HepG2 (cell line): ENCODE results near the gene AXIN1. TPM values are rescaled to one million over a fixed set of nuclear protein-coding genes. Genes with fewer than 3 reads are reported as not detected.

ENCODE experiments used
- ATAC-seq: fragments of 200-7000 bp; cut with Tn5 transposase; 3 replicates; pipeline ENCODE4 v1.9.1; 2020; ENCODE audit warnings: mild to moderate bottlenecking, moderate library complexity
- BruUV-seq: library from RNA; stranded (reverse); fragments of 400-500 nt; replicated peaks from 2 replicates; lab custom pipeline; 2021; lab: Mats Ljungman, UMichigan
- CTCF ChIA-PET: fragments of 300-600 bp; formaldehyde crosslinking; extraction: SDS; loops from one replicate; lab custom pipeline; 2021; ENCODE audit warnings: low total read pairs, inconsistent platforms, low intra/inter-chr PET ratio; lab: Yijun Ruan, JAX
- POLR2A ChIA-PET: fragments of 350-600 bp; sonication (Branson Sonifier 250); formaldehyde crosslinking; loops from one replicate; lab custom pipeline; 2020; ENCODE audit warnings: antibody characterized with exemption, inconsistent platforms; lab: Yijun Ruan, JAX
- DNase-seq: peaks from one replicate; pipeline ENCODE4 v3.0.0-alpha.2; 2015; ENCODE audit warnings: low spot score
- FAIRE-seq: peaks from 3 replicates; lab custom pipeline; 2011; peaks lifted over from hg19 to GRCh38; lab: Jason Lieb, UNC
- H2AFZ ChIP-seq: one replicate; pipeline ENCODE4 v1.6.1; 2011; ENCODE audit warnings: low read length, inconsistent platforms
- H3K27ac ChIP-seq: fragments of 300-600 bp; 3 replicates; pipeline ENCODE4 v1.8.0; 2011; ENCODE audit warnings: mixed run types, mild to moderate bottlenecking, mixed read lengths, low read length, inconsistent platforms; ENCODE audit not compliant: insufficient read depth; ENCODE audit errors: extremely low read length
- H3K27me3 ChIP-seq, 2 experiments: fragments of 200-600 bp in 1 of 2; 2 replicates in 1 of 2; 3 replicates in 1 of 2; pipeline versions ENCODE4 v1.6.0 to v1.8.0; 2011; ENCODE audit warnings: low read length in 2 of 2, mild to moderate bottlenecking in 2 of 2, moderate library complexity in 2 of 2, inconsistent platforms in 1 of 2; ENCODE audit not compliant: insufficient read depth in 2 of 2, control insufficient read depth in 1 of 2
- H3K36me3 ChIP-seq, 2 experiments: fragments of 200-600 bp in 1 of 2; replicated peaks in 1 of 2; 2 replicates in 1 of 2; 3 replicates in 1 of 2; pipeline versions ENCODE4 v1.5.1 to v1.8.0; 2011; ENCODE audit warnings: low read length in 2 of 2, inconsistent platforms in 1 of 2; ENCODE audit not compliant: insufficient read depth in 2 of 2, control insufficient read depth in 1 of 2
- H3K4me1 ChIP-seq: 2 replicates; pipeline ENCODE4 v1.5.1; 2012; ENCODE audit warnings: low read length, inconsistent platforms; ENCODE audit not compliant: insufficient read depth
- H3K4me2 ChIP-seq: 2 replicates; pipeline ENCODE4 v1.6.0; 2011; ENCODE audit warnings: low read depth, low read length, inconsistent platforms
- H3K4me3 ChIP-seq, 3 experiments: fragments of 200-600 bp in 1 of 3; sonication (generic), shearing (Covaris generic) in 1 of 3; replicated peaks in 1 of 3; 2 replicates each; pipeline ENCODE4 v1.5.1; 2011 to 2016; ENCODE audit warnings: low read length in 3 of 3, inconsistent platforms in 2 of 3, low read depth in 2 of 3, mild to moderate bottlenecking in 2 of 3, control low read depth in 1 of 3, mixed read lengths in 1 of 3; ENCODE audit not compliant: insufficient read depth in 1 of 3
- H3K79me2 ChIP-seq: one replicate; pipeline ENCODE4 v1.6.1; 2011; ENCODE audit warnings: low read length, inconsistent platforms; ENCODE audit not compliant: insufficient read depth
- H3K9ac ChIP-seq: 2 replicates; pipeline ENCODE4 v1.6.0; 2011; ENCODE audit warnings: mild to moderate bottlenecking, low read depth, low read length, inconsistent platforms; ENCODE audit not compliant: insufficient read depth
- H3K9me3 ChIP-seq: 2 replicates; pipeline ENCODE4 v1.5.1; 2012; ENCODE audit warnings: mild to moderate bottlenecking, low read length
- H4K20me1 ChIP-seq: 2 replicates; pipeline ENCODE4 v1.6.0; 2011; ENCODE audit warnings: inconsistent platforms, mild to moderate bottlenecking, low read length, moderate library complexity; ENCODE audit not compliant: insufficient read depth
- ATF7-NPFF ChIP-seq: sonication (generic); formaldehyde crosslinking; IDR thresholded peaks from 2 replicates; pipeline ENCODE4 v1.8.1; 2023; ENCODE audit warnings: mild to moderate bottlenecking, low read depth, missing genetic modification reagents, moderate library complexity
- BATF2 ChIP-seq: sonication (generic); formaldehyde crosslinking; IDR thresholded peaks from 2 replicates; pipeline ENCODE4 v1.8.0; 2022; ENCODE audit warnings: mild to moderate bottlenecking, missing genetic modification reagents, moderate library complexity
- DPF2 ChIP-seq: sonication (generic); formaldehyde crosslinking; IDR thresholded peaks from 2 replicates; pipeline ENCODE4 v1.4.0; 2020; ENCODE audit warnings: mild to moderate bottlenecking, low read depth, missing genetic modification reagents, borderline replicate concordance
- EZH2 ChIP-seq: conservative IDR thresholded peaks from 2 replicates; pipeline ENCODE4 v1.6.1; 2012; ENCODE audit warnings: mild to moderate bottlenecking, low read depth, low read length, moderate library complexity
- GABPA ChIP-seq, 2 experiments: IDR thresholded peaks; 2 replicates each; pipeline ENCODE4 v1.6.1; 2011 to 2016; ENCODE audit warnings: low read depth in 2 of 2, low read length in 1 of 2, missing biosample characterization in 1 of 2, missing genetic modification characterization in 1 of 2
- HNRNPH1 ChIP-seq: fragments of 200-400 bp; formaldehyde crosslinking; optimal IDR thresholded peaks from 2 replicates; pipeline ENCODE3; 2017; ENCODE audit warnings: mild to moderate bottlenecking, low read depth, low read length
- HNRNPK ChIP-seq: fragments of 200-400 bp; formaldehyde crosslinking; IDR thresholded peaks from 2 replicates; pipeline ENCODE4 v1.6.1; 2018; ENCODE audit warnings: low read length, low read depth, moderate library complexity, mild to moderate bottlenecking; ENCODE audit not compliant: poor library complexity, severe bottlenecking
- MAX ChIP-seq: IDR thresholded peaks from 2 replicates; pipeline ENCODE4 v1.6.1; 2012; ENCODE audit warnings: inconsistent platforms
- MXD3 ChIP-seq: IDR thresholded peaks from 2 replicates; pipeline ENCODE4 v1.6.1; 2016; ENCODE audit warnings: mild to moderate bottlenecking, missing biosample characterization, missing genetic modification reagents
- NRL ChIP-seq: sonication (generic); formaldehyde crosslinking; IDR thresholded peaks from 2 replicates; pipeline ENCODE4 v1.5.0; 2020; ENCODE audit warnings: missing genetic modification reagents, mild to moderate bottlenecking, moderate library complexity, borderline replicate concordance
- PATZ1 ChIP-seq: sonication (generic); formaldehyde crosslinking; IDR thresholded peaks from 2 replicates; pipeline ENCODE4 v1.4.0; 2020; ENCODE audit warnings: missing genetic modification reagents
- SMARCE1 ChIP-seq: fragments of 450-650 bp; IDR thresholded peaks from 2 replicates; pipeline ENCODE4 v1.6.1; 2017; ENCODE audit warnings: borderline replicate concordance
- TFDP2 ChIP-seq: sonication (generic); formaldehyde crosslinking; IDR thresholded peaks from 2 replicates; pipeline ENCODE4 v1.4.0; 2020; ENCODE audit warnings: missing genetic modification reagents
- ZFP36L1 ChIP-seq: sonication (generic); formaldehyde crosslinking; IDR thresholded peaks from 2 replicates; pipeline ENCODE4 v1.8.0; 2022; ENCODE audit warnings: mild to moderate bottlenecking, missing genetic modification reagents, moderate library complexity
- ZNF232 ChIP-seq: sonication (generic); formaldehyde crosslinking; IDR thresholded peaks from 2 replicates; pipeline ENCODE4 v1.4.0; 2020; ENCODE audit warnings: missing genetic modification reagents, borderline replicate concordance
- ZNF256 ChIP-seq: sonication (generic); formaldehyde crosslinking; conservative IDR thresholded peaks from 2 replicates; pipeline ENCODE4 v1.4.0; 2020; ENCODE audit warnings: missing genetic modification reagents
- ZNF740 ChIP-seq: sonication (generic); formaldehyde crosslinking; IDR thresholded peaks from 2 replicates; pipeline ENCODE4 v1.4.0; 2020; ENCODE audit warnings: missing genetic modification reagents
- WGBS: methylation state at CpG from one replicate; pipeline ENCODE4 v1.1.6; 2017; ENCODE audit warnings: low lambda C conversion rate; 5-methylcytosine and 5-hydroxymethylcytosine counted together
- in situ Hi-C: cut with HindIII; loops from 2 replicates; pipeline ENCODE4 v1.10.0; 2017; ENCODE audit warnings: low pct_unique_long_range_greater_than_20kb; ENCODE audit not compliant: extremely low pct_ligation_motif_present
- intact Hi-C: fragments of 100-400 bp; cut with micrococcal nuclease; formaldehyde crosslinking; loops from one replicate; pipeline ENCODE4 v1.10.0; 2022; ENCODE audit not compliant: unreplicated experiment
- polyA plus RNA-seq, 8 experiments: library from polyadenylated mRNA; depleted of rRNA in 3 of 8; stranded (reverse) in 7 of 8; unstranded in 1 of 8; fragments of >200 nt; fragmentation: Illumina TruSeq in 4 of 8; extraction: Trizol in 4 of 8; gene quantifications; 2 replicates each; pipeline versions ENCODE4 v1.2.1 to v1.2.3, GENCODE V29; 2011 to 2016; ENCODE audit warnings: low read depth in 4 of 8, missing spikeins in 1 of 8, mixed read lengths in 1 of 8; ENCODE audit not compliant: insufficient read depth in 1 of 8
- total RNA-seq, 5 experiments: library from RNA; depleted of rRNA; stranded (reverse); fragments of >200 nt; fragmentation: Illumina TruSeq; extraction: Trizol; gene quantifications; 2 replicates each; pipeline ENCODE4 v1.2.3, GENCODE V29; 2016; ENCODE audit warnings: low read depth in 1 of 5

The AXIN1 gene
- total and polyA plus RNA-seq, 2 of the 13 experiments (the other 11 are each of a cell fraction or from before 2014, with no cell fraction given), result 24.0 to 26.0 TPM

GRCh38 chr16:381789-382717 lies 29.5 kb upstream of the AXIN1 start, which contains the start of gene PGAP6:
Gene PGAP6 (minus strand): TSS chr16:381978. CDS start chr16:381821, 157 bp downstream.
- Histone ChIP-seq H3K36me3 (peaks cover 1 to 2% of the 10 kb centered on the region in 2 experiments; a peak in 2 of 5 replicates), H3K9me3 (no peaks in the 10 kb centered on the region), H3K9ac (peak within 1 kb of the TSS; percentile 85), H3K4me2 (peak within 1 kb of the TSS; percentile 99), H3K4me3 (peak within 1 kb of the TSS; percentile 87 to 94 (median 93)), H3K27me3 (no peaks in the 10 kb centered on the region), H2AFZ (no peak within 1 kb of the TSS), H3K79me2 (peaks cover 16% of the 10 kb centered on the region), H4K20me1 (no peaks in the 10 kb centered on the region), H3K27ac (peak within 1 kb of the TSS; percentile 68), H3K4me1 (peaks cover 38% of the 10 kb centered on the region)
- intact Hi-C loops, result no loop called here
- ChIA-PET POLR2A (interaction anchor here (1.1 to 5.9 kb wide), 6 partner anchors 12 to 120 kb away, joined by 3 to 27 read pairs (median 4); partner anchors contain the start of genes AXIN1, DECR2 and MRPL28), CTCF (no interaction called here)
- FAIRE-seq (no peak), DNase-seq (no peak), ATAC-seq (no peak; the same call in 2 of the 3 replicates)
- 20% methylated on average over 10 of the region's 123 CpGs for WGBS
- TSS peak; percentile 79 for BruUV-seq
- in situ Hi-C loops, result no loop called here
- TF ChIP-seq HNRNPK (peak; percentile 87), SMARCE1 (no peak), DPF2 (CRISPR knock-in tag) (no peak), ZFP36L1 (no peak), BATF2 (CRISPR knock-in tag) (no peak), HNRNPH1 (peak; percentile 53), ZNF232 (no peak), MXD3 (0 out of 2 replicates have a peak, but pooled peaks have one; percentile 16), ZNF256 (CRISPR knock-in tag) (no peak), EZH2 (no peak), GABPA (IDR thresholded peaks at IDR 0.05; ENCODE audit: low read depth, low read length) (peak; percentile 64), GABPA (CRISPR knock-in tag; IDR thresholded peaks at IDR 0.05; ENCODE audit: low read depth) (no peak), TFDP2 (CRISPR knock-in tag) (0 out of 2 replicates have a peak, but pooled peaks have one; percentile 32), NRL (CRISPR knock-in tag) (0 out of 2 replicates have a peak, but pooled peaks have one; percentile 55), ATF7-NPFF (CRISPR knock-in tag) (peak; percentile 31; the same call in 1 of the 2 replicates), PATZ1 (CRISPR knock-in tag) (peak; percentile 54; the same call in 1 of the 2 replicates), MAX (peak; percentile 28; the same call in 1 of the 2 replicates), ZNF740 (CRISPR knock-in tag) (peak; percentile 38)
